Measurements from ENCODE around the gene STK4.

STK4 gene

GRCh38 chr20:45034436-45034835, 68.1 kb downstream of the STK4 start:
- DNase-seq: no peak

GRCh38 chr20:45036044-45036755, 69.9 kb downstream of the STK4 start:
- no peak for DNase-seq

- no peak for DNase-seq
Measured at GRCh38 chr20:45037050-45037449, 70.7 kb downstream of the STK4 start.

GRCh38 chr20:45037635-45038034, 71.3 kb downstream of the STK4 start:
- no peak for DNase-seq

GRCh38 chr20:45038745-45039474, 72.6 kb downstream of the STK4 start:
- no peak for DNase-seq

- no peak for DNase-seq
Measured at GRCh38 chr20:45039475-45039820, 73.1 kb downstream of the STK4 start.

GRCh38 chr20:45041464-45042337, 75.4 kb downstream of the STK4 start:
- DNase-seq: peak; percentile 31

GRCh38 chr20:45042978-45043377, 76.7 kb downstream of the STK4 start:
- DNase-seq: no peak

- DNase-seq: peak; percentile 68
Measured at GRCh38 chr20:45044084-45044573, 77.8 kb downstream of the STK4 start.

- no peak for DNase-seq
Measured at GRCh38 chr20:45044601-45045000, 78.3 kb downstream of the STK4 start.

GRCh38 chr20:45047581-45048119, 81.3 kb downstream of the STK4 start:
- no peak for DNase-seq

GRCh38 chr20:45049438-45049837, 83.1 kb downstream of the STK4 start:
- DNase-seq: no peak

- DNase-seq: no peak
Measured at GRCh38 chr20:45049904-45050471, 83.7 kb downstream of the STK4 start.

GRCh38 chr20:45051204-45052060, 85.1 kb downstream of the STK4 start:
- DNase-seq: no peak

GRCh38 chr20:45052698-45053429, 86.6 kb downstream of the STK4 start:
- no peak for DNase-seq

GRCh38 chr20:45053430-45054351, 87.4 kb downstream of the STK4 start:
- no peak for DNase-seq

- DNase-seq: no peak
Measured at GRCh38 chr20:45055056-45055455, 88.7 kb downstream of the STK4 start.

- no peak for DNase-seq
Measured at GRCh38 chr20:45056473-45057173, 90.3 kb downstream of the STK4 start.

GRCh38 chr20:45058168-45058850, 92.0 kb downstream of the STK4 start:
- no peak for DNase-seq
